SW 1271 (cell line): ENCODE results near the gene KRT79.

Source experiments
- DNase-seq, 2 experiments: peaks; one replicate each; lab custom pipeline; 2025; lab: John Stamatoyannopoulos, UW

Gene KRT79

GRCh38 chr12:52835271-52836041, 1.3 kb upstream of the KRT79 start:
- DNase-seq, result no peak

GRCh38 chr12:52834727-52835001, 553 bp upstream of the KRT79 start:
- DNase-seq, result no peak

- no peak for DNase-seq
Observed at GRCh38 chr12:52832985-52833905, 866 bp downstream of the KRT79 start.

- DNase-seq, result no peak
Observed at GRCh38 chr12:52832451-52832850, 1.7 kb downstream of the KRT79 start.

DNA sequence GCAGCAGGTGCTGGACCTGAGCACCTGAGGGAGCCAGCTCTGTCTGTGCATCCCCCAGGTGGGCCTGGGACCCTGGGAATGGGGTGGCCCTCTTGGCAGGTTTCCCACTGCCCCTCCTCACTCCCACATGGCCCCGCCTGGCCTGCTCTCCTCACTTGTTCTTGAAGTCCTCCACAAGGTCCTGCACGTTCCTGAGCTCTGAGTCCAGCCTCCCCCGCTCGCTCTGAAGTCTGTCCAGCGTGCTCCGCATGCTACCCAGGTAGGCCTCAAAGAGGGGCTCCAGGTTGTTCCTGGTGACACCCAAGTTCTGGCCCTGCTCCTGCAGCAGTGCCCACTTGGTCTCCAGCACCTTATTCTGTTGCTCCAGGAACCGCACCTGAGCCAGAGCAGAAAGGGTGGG, 2.9 kb downstream of the KRT79 start:
- no peak for DNase-seq

DNA sequence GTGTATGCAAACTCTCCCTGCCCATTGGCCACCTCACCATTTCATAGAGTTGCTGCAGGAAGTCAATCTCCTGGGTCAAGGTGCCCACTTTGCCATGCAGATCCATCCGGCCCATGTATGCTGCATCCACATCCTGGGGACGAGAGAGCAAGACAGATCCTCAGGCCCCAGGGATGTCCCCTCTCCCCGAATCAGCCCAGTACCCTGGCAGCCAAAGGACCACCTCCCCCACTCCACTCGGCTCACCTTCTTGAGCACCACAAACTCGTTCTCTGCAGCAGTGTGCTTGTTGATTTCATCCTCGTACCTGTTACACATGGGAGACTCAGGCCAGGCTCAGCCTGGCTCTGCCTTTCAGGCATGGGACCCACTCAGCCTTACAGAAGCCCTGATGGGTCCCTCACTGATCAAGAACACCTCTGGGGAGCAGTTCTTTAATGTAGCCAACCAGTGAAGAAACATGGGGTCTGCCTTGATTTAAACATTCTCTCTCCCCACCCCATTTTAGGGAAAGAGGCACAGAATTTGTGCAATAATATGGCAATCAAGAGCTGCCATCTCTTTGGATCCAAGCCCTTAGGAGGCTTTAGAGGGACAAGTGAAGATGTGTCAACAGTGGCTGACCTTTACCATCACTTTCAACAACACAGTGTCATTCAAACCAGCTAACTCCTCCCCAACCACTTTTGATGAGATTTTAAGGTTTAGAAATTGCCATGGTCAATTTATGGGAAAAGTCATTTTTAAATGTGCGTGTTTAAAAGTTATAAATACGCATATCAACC, 3.9 kb downstream of the KRT79 start:
- no peak for DNase-seq

DNA sequence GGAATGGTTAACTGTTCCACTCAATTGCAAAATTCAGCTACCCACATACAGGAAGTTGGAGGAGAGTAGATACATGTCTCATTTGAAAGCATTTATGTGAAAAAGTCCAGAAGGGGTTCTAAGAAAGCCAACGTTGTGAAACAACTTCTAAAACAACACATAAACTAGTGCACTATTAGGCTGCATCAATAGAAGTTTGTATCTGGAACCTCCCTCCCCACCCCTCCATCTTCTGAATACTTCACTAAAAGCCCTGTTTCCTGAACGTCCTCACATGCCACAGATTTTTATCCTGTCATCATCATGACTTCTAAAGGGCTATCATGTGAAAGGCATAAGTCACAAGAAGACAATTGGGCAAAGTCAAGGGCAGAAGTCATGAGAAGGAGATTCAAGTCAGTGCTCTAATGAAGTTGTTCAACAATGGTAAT, 5.5 kb downstream of the KRT79 start:
- DNase-seq, result no peak

- no peak for DNase-seq
Observed at GRCh38 chr12:52828156-52828555, 6.0 kb downstream of the KRT79 start.

- no peak for DNase-seq
Observed at GRCh38 chr12:52827499-52828090, 6.5 kb downstream of the KRT79 start.

DNA sequence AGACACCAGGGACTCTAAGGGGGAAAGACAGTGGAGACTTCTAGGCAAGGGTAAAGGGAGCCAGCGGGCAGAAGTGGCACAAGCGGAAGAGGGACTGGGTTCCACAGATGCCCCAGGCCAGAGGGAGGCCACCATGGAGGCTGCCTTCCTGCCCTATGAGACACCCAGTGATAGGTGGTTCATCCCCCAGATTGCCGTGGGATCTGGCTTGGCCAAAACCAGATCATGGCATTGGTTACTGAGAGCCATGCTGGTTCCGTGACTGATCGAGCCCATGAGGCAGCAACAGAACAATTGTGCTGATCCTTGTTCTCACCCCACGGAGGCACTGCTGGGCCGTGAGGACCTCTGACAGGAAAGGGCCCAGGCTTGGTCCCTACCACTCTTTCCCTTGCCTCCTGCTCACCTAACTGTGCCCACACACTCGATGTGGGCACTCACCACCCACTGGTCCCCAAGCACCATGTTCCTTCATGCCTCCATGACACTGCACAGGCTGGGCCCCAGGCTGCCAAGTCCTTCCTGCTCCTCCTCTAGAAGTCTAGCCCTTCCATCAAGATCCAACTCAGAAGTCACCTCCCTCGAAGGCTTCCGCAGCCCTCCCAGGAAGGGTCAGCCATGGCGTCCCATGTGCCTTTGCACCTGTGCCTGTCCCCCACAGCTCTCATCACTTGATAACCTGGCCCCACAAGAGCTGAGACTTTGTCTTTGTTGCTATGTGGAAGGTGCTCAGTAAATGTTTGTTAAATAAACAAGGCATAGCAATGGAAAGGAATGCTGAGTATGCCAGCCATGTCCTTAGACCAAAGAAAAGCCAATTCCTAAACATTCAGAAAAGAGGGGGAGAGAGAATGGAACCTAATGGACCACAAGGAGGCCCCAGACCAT, 7.3 kb downstream of the KRT79 start:
- DNase-seq, result no peak

DNA sequence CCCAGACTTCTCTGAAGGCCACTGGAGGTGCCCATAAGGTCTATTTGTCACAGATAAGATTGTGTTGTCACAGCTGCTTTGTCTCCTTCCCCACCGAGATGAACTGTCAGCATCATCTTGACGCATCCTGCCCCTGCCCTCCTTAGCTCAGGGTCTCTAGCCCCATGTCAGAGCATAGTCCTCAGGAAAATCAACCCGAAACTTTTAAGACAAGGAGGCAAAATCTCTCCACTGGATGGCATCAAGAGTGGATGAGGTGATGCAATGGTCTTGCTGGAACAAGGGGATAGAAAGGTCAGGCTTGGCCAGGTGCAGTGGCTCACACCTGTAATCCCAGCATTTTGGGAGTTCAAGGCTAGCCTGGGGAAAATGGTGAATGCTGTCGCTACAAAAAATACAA, 8.2 kb downstream of the KRT79 start:
- DNase-seq, result no peak

GRCh38 chr12:52824741-52825410, 9.2 kb downstream of the KRT79 start:
- DNase-seq, result no peak

- no peak for DNase-seq
Observed at GRCh38 chr12:52823761-52824450, 10.2 kb downstream of the KRT79 start.

DNA sequence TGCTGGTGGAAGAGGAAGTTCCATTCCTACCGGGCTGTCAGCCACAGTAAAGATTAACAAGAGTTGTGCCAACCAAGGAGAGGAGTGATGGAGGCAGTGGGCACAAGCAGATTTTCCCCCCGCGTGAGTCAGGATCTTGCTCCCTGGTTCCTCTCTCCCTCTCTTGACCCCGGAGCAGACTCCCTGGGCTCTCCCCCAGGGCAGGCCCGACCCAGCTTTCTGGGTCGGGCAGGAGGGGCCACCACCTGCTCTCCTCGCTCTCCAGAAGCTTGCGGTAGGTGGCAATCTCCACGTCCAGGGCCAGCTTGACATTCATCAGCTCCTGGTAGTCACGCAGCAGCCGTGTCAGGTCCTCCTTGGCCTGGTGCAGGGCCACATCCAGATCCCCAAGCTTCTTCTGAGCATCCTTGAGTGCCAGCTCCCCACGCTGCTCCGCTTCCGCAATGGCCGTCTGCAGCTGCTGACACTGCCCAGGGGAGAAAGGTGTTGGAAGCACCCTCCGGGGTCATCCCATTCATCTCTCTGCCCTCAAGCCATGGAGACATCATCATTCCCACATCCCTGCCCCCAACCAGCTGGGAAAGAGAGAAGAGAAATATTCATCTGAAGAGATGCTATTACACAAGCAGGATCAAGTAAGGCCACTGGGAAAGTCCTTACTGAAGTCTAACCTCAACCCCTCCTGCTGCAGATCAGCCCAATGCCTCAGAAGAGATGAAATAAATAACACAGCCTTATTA, 11.2 kb downstream of the KRT79 start:
- DNase-seq, result no peak

- peak in 1 of 2 experiments; percentile 43 for DNase-seq
Observed at GRCh38 chr12:52821826-52822660, 12.1 kb downstream of the KRT79 start.

DNA sequence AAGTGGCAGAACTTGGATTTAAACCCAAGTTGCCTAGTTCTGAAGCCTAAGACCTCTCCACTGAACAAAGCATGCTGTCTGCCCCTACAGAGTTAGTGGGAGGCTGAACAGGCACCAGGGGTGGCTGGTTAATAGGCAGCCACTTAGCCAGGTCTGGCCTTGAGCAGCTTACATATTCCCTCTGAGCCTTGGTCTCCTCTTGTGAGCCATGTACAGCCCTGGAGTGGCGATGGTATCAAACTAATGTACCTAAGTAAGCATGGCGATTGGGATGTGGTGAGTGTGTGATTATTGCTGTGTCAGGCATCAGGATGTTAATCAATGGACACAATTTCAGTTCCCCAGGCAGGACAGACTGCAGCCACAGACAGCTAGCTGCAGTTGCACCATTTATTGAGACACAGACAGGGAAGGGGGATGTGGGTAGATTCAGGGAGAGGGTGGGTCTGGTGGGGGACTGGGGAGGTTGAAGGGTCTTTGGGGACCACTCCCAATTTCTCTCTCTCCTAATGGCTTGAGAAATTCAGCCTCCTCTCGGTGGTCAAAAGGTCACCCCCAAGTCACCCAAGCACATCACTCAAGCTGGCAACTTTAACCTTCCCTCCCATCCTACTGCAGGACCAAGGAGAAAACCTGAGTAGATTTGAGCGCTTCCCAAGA, 12.9 kb downstream of the KRT79 start:
- DNase-seq, result no peak

- DNase-seq, result no peak
Observed at GRCh38 chr12:52820521-52820920, 13.6 kb downstream of the KRT79 start.
